Esophagus muscularis mucosa (tissue), 4 donors: Measurements from ENCODE around the gene TTYH1. TPM values are rescaled to one million over a fixed set of nuclear protein-coding genes. Genes with fewer than 3 reads are reported as not detected.
A peak's percentile ranks its signal among the peaks of the same experiment; 100 is the strongest.

Experiments used
- DNase-seq: peaks from one replicate; pipeline ENCODE4 v3.0.0-alpha.2; 2017; ENCODE audit errors: extremely low spot score
- H3K27ac ChIP-seq, 4 donors: fragments of 200-600 bp; sonication (generic); replicated peaks in 1 of 4; 1 replicate in 3 of 4; 2 replicates in 1 of 4; pipeline ENCODE4 v1.5.1; 2016 to 2019; ENCODE audit warnings: mild to moderate bottlenecking in 1 of 4
- H3K27me3 ChIP-seq, 4 donors: fragments of 200-600 bp; sonication (generic); one replicate each; pipeline versions ENCODE4 v1.5.1 to v1.6.0; 2016 to 2019
- H3K36me3 ChIP-seq, 4 donors: fragments of 200-600 bp; sonication (generic); one replicate each; pipeline ENCODE4 v1.5.1; 2016 to 2019
- H3K4me1 ChIP-seq, 4 donors: fragments of 200-600 bp; sonication (generic); one replicate each; pipeline ENCODE4 v1.5.1; 2016 to 2019
- H3K4me3 ChIP-seq, 4 donors: fragments of 200-600 bp; sonication (generic); 1 replicate in 2 of 4; 2 replicates in 2 of 4; pipeline ENCODE4 v1.5.1; 2016 to 2019; ENCODE audit warnings: mild to moderate bottlenecking in 4 of 4, moderate library complexity in 1 of 4
- H3K9me3 ChIP-seq, 4 donors: fragments of 200-600 bp; sonication (generic); 1 replicate in 3 of 4; 2 replicates in 1 of 4; pipeline ENCODE4 v1.5.1; 2016 to 2019
- CTCF ChIP-seq, 3 experiments: fragments of 200-600 bp in 2 of 3; fragments of 450-650 bp in 1 of 3; sonication (generic) in 2 of 3; IDR thresholded peaks; one replicate each; pipeline ENCODE4 v1.5.1; 2017 to 2019; ENCODE audit warnings: antibody characterized with exemption in 3 of 3, mild to moderate bottlenecking in 2 of 3, moderate library complexity in 1 of 3
- EP300 ChIP-seq: sonication (generic); formaldehyde crosslinking; IDR thresholded peaks from one replicate; pipeline ENCODE4 v1.6.1; 2017; ENCODE audit warnings: antibody characterized with exemption
- POLR2A ChIP-seq: fragments of 450-650 bp; IDR thresholded peaks from one replicate; pipeline ENCODE4 v1.6.1; 2017; ENCODE audit warnings: antibody characterized with exemption, moderate library complexity, mild to moderate bottlenecking, low read depth
- POLR2AphosphoS5 ChIP-seq, 2 donors: sonication (generic); formaldehyde crosslinking; IDR thresholded peaks; one replicate each; pipeline ENCODE4 v1.6.1; 2017; ENCODE audit warnings: antibody characterized with exemption in 2 of 2
- WGBS: methylation state at CpG from one replicate; pipeline ENCODE4 v1.1.5; 2018; 5-methylcytosine and 5-hydroxymethylcytosine counted together
- intact Hi-C: fragments of 100-400 bp; cut with DNase I; formaldehyde crosslinking; loops from one replicate; pipeline ENCODE4 v1.15.1; 2023
- total RNA-seq, 4 donors: library from RNA; depleted of rRNA; stranded (reverse); fragments of >200 nt; gene quantifications; one replicate each; pipeline versions ENCODE4 v1.1.0 to v1.2.1, GENCODE V29; 2016

The TTYH1 gene
- total RNA-seq, 4 donors from 2014 or later = 0.83 to 8.0 (median 5.6) TPM

GRCh38 chr19:54459282-54460229 lies 44.3 kb downstream of the TTYH1 start:
- intact Hi-C loops = no loop called here
- Histone ChIP-seq H3K27me3 (no peaks in the 10 kb centered on the region), H3K9me3 (no peaks in the 10 kb centered on the region), H3K4me3 (no peak overlapping the region), H3K36me3 (peaks cover 67 to 78% (median 78%) of the 10 kb centered on the region in 4 donors), H3K27ac (peak overlapping the region in 2 of 4 donors; percentile 97 to 98), H3K4me1 (peaks cover 28 to 59% (median 57%) of the 10 kb centered on the region in 4 donors)
- WGBS = 66% methylated on average over 10 of the region's 16 CpGs
- no peak for DNase-seq
- TF ChIP-seq CTCF (IDR thresholded peaks at IDR 0.05) = no peak
- TF ChIP-seq POLR2AphosphoS5 (IDR thresholded peaks at IDR 0.05) = no peak
- no peak for TF ChIP-seq EP300
- no peak for TF ChIP-seq POLR2A

- H3K4me1 ChIP-seq = peaks cover 29 to 65% (median 61%) of the 10 kb centered on the region in 4 donors
- WGBS = 76% methylated on average over 31 of the region's 39 CpGs
- intact Hi-C loops = no loop called here
Measured at GRCh38 chr19:54460230-54461005, 45.2 kb downstream of the TTYH1 start.

GRCh38 chr19:54461210-54461609 lies 45.9 kb downstream of the TTYH1 start:
- Histone ChIP-seq H3K4me3 (no peak overlapping the region), H3K4me1 (peaks cover 29 to 65% (median 62%) of the 10 kb centered on the region in 4 donors), H3K27ac (peak overlapping the region in 3 of 4 donors; percentile 94 to 98 (median 97)), H3K9me3 (no peaks in the 10 kb centered on the region), H3K36me3 (peaks cover 50 to 62% (median 61%) of the 10 kb centered on the region in 4 donors), H3K27me3 (no peaks in the 10 kb centered on the region)
- DNase-seq = no peak
- intact Hi-C loops = no loop called here
- TF ChIP-seq CTCF (IDR thresholded peaks at IDR 0.05) (no peak), POLR2A (no peak), POLR2AphosphoS5 (IDR thresholded peaks at IDR 0.05) (no peak), EP300 (no peak)
- WGBS = 71% methylated on average over 27 of the region's 27 CpGs

More at GRCh38 chr19:54460230-54461005, 45.2 kb downstream of the TTYH1 start:
- Histone ChIP-seq H3K9me3 (no peaks in the 10 kb centered on the region), H3K4me3 (no peak overlapping the region), H3K36me3 (peaks cover 58 to 70% (median 69%) of the 10 kb centered on the region in 4 donors), H3K27ac (peak overlapping the region in 3 of 4 donors; percentile 94 to 98 (median 97)), H3K27me3 (no peaks in the 10 kb centered on the region)
- no peak for DNase-seq
- TF ChIP-seq EP300 (no peak), CTCF (IDR thresholded peaks at IDR 0.05) (no peak)

- TF ChIP-seq CTCF (IDR thresholded peaks at IDR 0.05) = no peak
- TF ChIP-seq POLR2A = no peak
- no peak for TF ChIP-seq POLR2AphosphoS5 (IDR thresholded peaks at IDR 0.05)
- no peak for TF ChIP-seq EP300
- Histone ChIP-seq H3K36me3 (peaks cover 46 to 58% (median 57%) of the 10 kb centered on the region in 4 donors), H3K27ac (peak overlapping the region; percentile 90 to 98 (median 96)), H3K4me3 (peak overlapping the region in 2 of 4 donors; percentile 68 to 69), H3K27me3 (no peaks in the 10 kb centered on the region), H3K9me3 (no peaks in the 10 kb centered on the region), H3K4me1 (peaks cover 29 to 65% (median 62%) of the 10 kb centered on the region in 4 donors)
- intact Hi-C loops = no loop called here
- DNase-seq = no peak
- 58% methylated on average over 3 of the region's 3 CpGs for WGBS
Measured at GRCh38 chr19:54461613-54462012, 46.3 kb downstream of the TTYH1 start.
